NCI-H1436 (cell line): Measurements from ENCODE around the gene TESK2.
"Not testable (repeated sequence)": the region's sequence is repeated elsewhere in the genome, so short reads cannot be mapped to it uniquely, and the experiment has no call there.

Experiments used
- DNase-seq: peaks from one replicate; lab custom pipeline; 2025; lab: John Stamatoyannopoulos, UW

The TESK2 gene

DNA sequence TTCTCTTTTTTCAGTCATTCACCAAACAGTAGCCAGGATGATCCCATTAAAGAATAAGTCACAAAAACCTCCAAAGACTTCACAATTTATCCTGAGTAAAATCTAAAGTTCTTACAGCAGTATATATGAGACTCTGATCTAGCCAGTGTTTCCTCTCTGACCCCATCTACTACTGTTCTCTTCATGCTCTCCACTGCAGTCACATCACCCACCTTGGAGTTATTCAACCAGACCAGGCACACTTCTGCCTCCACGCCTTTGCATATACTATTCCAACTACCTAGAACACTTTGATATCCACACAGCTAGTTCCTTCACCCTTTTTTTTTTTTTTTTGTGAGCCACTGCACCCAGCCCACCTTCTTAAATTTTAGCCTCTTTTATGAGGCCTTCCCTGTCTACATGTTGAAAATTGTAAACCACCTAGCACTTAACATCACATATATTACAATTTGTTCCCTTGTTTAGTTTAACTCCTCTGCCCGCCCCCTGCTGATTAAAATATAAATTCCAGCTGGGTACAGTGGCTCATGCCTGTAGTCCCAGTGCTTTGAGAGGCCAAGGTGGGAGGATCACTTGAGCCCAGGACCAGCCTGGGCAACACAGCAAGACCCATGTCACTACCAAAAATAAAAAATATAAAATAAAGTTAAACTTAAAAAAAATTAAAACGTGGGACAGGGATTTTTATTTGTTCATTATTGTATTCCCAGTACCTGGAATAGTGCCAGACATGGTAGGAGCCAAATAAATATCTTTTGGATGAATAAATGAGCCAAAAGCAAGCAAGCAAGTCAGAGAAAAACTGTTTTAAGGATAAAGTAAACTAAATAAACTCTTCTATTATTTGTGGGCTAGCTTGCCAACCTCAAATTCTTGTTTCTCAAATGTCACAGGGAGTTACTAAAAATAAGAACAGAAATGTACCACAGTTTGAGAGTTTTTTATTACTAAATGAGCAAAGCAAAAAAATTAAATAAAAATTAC is 115.6 kb downstream of the TESK2 start:
- no peak for DNase-seq

- no peak for DNase-seq
Measured at GRCh38 chr1:45373573-45373972, 117.4 kb downstream of the TESK2 start.

DNA sequence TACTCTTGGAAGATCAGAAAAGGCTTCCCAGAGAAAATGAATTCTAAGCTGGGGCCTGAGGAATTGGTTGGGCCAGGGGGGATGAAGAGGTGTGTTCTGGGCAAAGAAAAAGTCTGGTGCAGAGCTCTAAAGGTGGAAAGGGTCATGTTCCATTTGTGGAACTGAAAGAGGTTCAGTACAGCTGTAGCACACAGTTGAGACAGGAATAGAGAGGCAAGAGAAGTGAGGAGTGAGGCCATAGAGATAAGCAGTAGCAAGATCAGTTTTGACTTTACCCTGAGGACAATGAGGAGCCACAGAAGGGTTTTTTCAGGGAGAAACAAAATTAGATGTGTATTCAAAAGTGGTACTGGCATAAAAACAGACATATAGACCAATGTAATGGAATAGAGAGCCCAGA is 120.4 kb downstream of the TESK2 start:
- DNase-seq, result no peak

GRCh38 chr1:45365051-45365450 is 125.9 kb downstream of the TESK2 start:
- no peak for DNase-seq

DNA sequence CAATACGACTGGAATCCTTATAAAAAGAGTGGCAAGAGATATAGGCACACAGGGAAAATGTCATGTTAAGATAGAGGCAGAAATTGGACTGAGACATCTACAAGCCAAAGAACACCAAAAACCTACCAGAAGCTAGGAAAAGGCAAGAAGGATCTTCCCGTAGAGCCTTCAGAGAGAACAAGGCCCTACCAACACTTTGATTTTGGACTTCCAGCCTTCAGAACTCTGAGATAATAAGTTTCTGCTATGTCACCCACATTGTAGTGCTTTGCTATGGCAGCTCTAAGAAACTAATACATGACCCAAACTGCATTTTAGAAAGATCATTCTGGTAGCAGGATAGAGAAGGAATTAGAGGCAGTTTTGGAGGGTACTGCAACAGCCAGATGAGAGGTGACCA is 126.7 kb downstream of the TESK2 start:
- DNase-seq, result no peak

- not testable (repeated sequence) for DNase-seq
Measured at GRCh38 chr1:45360981-45361380, 130.0 kb downstream of the TESK2 start.

DNA sequence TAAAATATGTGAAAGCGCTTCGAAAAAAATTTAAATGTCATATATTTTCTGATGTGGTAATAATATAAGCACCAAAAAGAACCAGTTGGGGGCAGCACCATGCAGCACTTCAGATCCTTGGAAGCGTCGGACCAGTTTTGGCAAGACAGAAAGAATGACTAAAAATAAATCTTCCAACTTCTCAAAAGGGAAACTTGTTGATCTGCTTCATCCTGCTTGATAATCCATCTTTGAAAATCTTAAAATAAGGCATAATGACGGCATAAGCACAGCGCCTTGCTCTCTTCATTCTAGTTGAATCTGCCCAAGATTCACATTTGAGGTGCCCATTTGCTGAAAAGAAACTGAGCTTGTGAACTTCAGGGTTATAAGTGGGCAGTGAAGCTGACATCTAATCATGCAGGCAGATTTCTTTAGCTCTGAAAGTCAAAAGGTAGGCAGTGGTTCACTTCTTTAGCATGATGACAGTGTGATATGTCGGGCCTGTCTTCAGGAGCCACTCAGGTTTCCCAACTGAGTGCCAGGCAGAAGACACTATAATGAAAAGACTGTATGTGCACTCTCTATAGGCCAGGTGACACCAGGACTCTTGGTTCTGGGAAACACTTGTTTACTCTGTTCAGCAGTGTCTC is 131.0 kb downstream of the TESK2 start:
- DNase-seq, result peak; percentile 21

- no peak for DNase-seq
Measured at GRCh38 chr1:45356186-45356585, 134.8 kb downstream of the TESK2 start.

GRCh38 chr1:45355683-45356082 is 135.3 kb downstream of the TESK2 start:
- no peak for DNase-seq

DNA sequence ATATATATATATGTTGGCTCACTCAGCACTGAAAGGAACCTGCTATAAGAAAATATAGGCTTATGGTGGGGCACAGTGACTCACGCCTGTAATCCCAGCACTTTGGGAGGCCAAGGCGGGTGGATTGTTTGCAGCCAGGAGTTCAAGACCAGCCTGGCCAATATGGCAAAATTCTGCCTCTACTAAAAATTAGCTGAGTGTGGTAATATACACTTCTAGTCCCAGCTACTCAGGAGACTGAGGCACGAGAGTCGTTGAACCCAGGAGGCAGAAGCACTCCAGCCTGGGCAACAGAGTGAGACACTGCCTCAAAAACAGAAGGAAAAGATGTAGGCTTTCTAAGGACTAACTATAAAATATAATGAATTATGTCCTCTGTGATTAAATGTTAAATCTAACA is 136.1 kb downstream of the TESK2 start:
- no peak for DNase-seq

- no peak for DNase-seq
Measured at GRCh38 chr1:45353685-45354084, 137.3 kb downstream of the TESK2 start.

DNA sequence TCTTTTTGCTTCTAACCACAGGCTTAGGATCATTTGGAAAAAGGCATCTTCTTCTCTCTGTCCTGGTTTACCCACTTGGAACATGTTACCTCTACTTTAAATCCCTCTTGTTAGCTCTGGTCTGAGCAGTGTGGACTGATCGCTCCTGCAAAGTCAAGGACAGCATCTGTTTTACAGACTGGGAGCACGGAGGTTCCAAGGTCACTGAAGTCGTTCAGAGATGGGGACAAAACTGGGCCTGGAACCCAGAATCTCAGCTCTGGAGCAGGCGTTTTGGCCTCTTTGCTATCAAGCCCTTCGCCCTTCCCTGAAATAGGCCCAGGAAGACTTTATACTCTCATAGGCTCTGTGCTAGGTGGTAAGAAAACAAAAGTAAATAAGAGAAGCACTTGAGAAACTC is 139.5 kb downstream of the TESK2 start:
- DNase-seq, result no peak

DNA sequence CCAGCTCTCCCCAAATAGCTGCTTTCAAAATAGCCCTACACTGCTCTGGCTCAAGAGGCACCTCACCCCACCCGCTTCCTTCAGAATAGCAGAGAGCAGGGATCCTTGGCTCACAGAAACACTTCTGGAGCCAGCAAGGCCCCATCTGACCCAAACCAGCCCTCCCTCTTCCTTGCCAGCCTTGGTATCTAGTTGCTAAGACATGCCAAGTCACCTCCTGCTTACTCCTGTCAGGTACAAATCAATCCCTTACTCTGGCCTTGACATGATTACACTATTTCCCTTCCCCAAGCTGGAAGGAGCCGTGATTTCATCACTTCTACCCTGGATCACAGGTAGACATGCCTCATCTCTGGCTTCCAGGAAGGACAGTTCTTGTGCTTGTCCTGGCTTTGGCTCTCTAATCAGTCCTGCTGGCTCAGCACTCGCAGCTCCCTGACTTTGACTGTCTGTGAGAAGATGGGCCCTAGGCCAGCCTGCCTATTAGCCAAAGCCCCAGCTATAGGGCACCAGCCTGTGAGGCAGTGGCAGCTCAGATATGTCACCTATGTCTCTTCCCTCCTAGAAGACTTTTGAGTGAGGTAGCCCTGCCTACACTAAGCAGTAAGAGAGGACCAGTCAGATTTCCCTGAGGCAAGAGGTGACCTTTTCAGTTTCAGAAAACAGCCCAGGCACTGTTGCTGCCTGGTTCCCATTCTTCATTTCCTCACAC is 141.8 kb downstream of the TESK2 start:
- no peak for DNase-seq

DNA sequence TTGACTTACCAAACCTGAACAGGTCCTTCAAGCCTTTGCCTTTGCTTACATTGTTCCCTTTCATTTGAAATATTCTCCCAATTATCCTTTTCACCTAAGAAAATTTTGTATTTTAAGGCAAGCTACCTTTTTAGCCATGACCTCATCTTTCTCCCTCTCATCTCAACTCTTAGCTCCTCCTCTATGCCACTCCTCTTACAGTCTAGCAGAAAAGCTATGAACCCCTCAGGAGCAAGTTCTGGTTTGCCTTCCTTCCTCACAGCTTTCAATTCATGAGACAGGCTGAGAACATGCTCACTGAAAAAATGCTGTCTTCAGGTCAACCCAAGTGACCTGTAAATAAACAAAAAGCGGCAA is 142.4 kb downstream of the TESK2 start:
- no peak for DNase-seq

- DNase-seq, result no peak
Measured at GRCh38 chr1:45348020-45348419, 142.9 kb downstream of the TESK2 start.

GRCh38 chr1:45346473-45346872 is 144.5 kb downstream of the TESK2 start:
- DNase-seq, result no peak

- no peak for DNase-seq
Measured at GRCh38 chr1:45345014-45345413, 145.9 kb downstream of the TESK2 start.

DNA sequence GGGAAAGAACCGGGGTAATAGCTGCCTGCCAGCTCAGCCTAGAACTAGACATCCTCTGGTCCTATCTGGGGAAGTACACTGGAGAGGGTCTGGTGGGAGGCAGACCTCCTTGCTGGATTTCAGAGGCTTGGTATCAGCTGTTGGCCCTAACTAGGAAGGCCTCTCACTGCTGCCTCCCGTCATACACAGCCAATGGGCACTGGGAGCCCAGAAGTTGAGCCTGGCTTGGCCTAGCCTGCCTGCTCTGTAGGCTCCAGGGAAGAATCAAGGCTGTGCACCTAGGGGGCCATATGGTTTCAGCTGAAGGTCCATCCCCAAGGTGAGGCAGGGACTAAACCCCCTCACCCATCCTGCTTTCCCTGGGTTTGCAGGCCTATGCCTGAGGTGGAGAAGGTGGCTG is 146.5 kb downstream of the TESK2 start:
- DNase-seq, result no peak

DNA sequence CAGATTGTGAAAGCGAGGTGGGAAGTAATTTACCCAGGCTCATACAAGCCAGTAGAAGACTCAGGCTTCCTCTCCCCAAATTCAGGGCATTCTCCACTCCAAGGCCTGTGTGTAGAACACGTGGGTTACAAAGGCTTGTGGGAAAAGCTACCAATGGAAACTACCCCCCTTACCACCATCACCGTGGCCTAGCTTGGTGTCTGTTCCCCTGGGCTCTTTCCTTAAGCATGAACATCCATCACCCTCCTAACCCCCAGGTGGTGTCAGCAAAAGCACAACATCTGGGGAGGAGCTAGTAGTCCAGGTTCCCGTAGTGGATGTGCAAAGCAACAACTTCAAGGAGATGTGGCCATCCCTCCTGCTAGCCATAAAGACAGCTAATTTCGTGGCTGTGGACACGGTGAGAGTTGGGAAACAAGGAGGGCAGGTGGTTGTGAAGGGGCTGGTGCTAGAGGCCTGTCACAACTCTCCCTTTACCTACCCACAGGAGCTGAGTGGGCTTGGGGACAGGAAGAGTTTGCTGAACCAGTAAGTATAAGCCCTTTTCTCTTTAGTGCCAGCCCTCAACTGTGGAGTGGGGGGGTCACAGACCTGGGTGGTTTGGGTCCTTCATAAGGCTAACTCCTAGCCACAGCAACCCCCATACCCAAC is 150.0 kb downstream of the TESK2 start:
- no peak for DNase-seq

- DNase-seq, result peak; percentile 90
Measured at GRCh38 chr1:45339789-45340558, 151.0 kb downstream of the TESK2 start, which contains the start of the genes MUTYH and TOE1. TSS of gene MUTYH (minus strand) at chr1:45340440. CDS start at chr1:45334505, 5,935 bp downstream. TSS of gene TOE1 (plus strand) at chr1:45340170. CDS start at chr1:45340253, 83 bp downstream.

- DNase-seq, result no peak
Measured at GRCh38 chr1:45337630-45338325, 153.2 kb downstream of the TESK2 start.
